SK-N-SH treated with all-trans-retinoic acid at 6 μM for 48 hours (cell line): ENCODE measurements around the gene TLR7.

Source experiments
- CSDC2 ChIP-seq: fragments of 250-450 bp; sonication (Bioruptor Pico); IDR thresholded peaks from 2 replicates; pipeline ENCODE4 v1.5.0; 2020; ENCODE audit warnings: mild to moderate bottlenecking, moderate library complexity
- ESRRG ChIP-seq: fragments of 250-450 bp; sonication (Bioruptor Pico); IDR thresholded peaks from 2 replicates; pipeline ENCODE4 v1.6.1; 2021; ENCODE audit warnings: mild to moderate bottlenecking
- GLIS3 ChIP-seq: fragments of 250-450 bp; sonication (Bioruptor Pico); IDR thresholded peaks from 2 replicates; pipeline ENCODE4 v1.5.0; 2020; ENCODE audit warnings: mild to moderate bottlenecking, moderate library complexity
- OSR1 ChIP-seq: fragments of 250-450 bp; sonication (Bioruptor Pico); IDR thresholded peaks from 2 replicates; pipeline ENCODE4 v1.8.0; 2022; ENCODE audit warnings: moderate library complexity, mild to moderate bottlenecking, inconsistent platforms
- RARB ChIP-seq: fragments of 250-450 bp; sonication (Bioruptor Pico); IDR thresholded peaks from 2 replicates; pipeline ENCODE4 v1.8.0; 2021; ENCODE audit warnings: mild to moderate bottlenecking, moderate library complexity
- TCF4 ChIP-seq: fragments of 250-450 bp; sonication (Bioruptor Pico); IDR thresholded peaks from 2 replicates; pipeline ENCODE4 v1.8.0; 2021; ENCODE audit warnings: mild to moderate bottlenecking, moderate library complexity, borderline replicate concordance
- ZFP3 ChIP-seq: fragments of 250-450 bp; sonication (Bioruptor Pico); IDR thresholded peaks from 2 replicates; pipeline ENCODE4 v1.5.0; 2020; ENCODE audit warnings: mild to moderate bottlenecking, moderate library complexity
- ZFP30 ChIP-seq: fragments of 450-650 bp; formaldehyde crosslinking; IDR thresholded peaks from 2 replicates; pipeline ENCODE4 v1.5.0; 2022; ENCODE audit warnings: mild to moderate bottlenecking, moderate library complexity
- ZNF70 ChIP-seq: fragments of 450-650 bp; formaldehyde crosslinking; IDR thresholded peaks from 2 replicates; pipeline ENCODE4 v1.5.0; 2020; ENCODE audit warnings: mild to moderate bottlenecking, moderate library complexity
- TF ChIP-seq, protein P1 (sequence below): fragments of 250-450 bp; sonication (Bioruptor Pico); IDR thresholded peaks from 2 replicates; pipeline ENCODE4 v1.8.0; 2020; ENCODE audit warnings: mild to moderate bottlenecking, moderate library complexity, borderline replicate concordance
- TF ChIP-seq, protein P2 (sequence below): fragments of 250-450 bp; sonication (Bioruptor Pico); IDR thresholded peaks from 2 replicates; pipeline ENCODE4 v1.8.0; 2021; ENCODE audit warnings: low read depth, mild to moderate bottlenecking, moderate library complexity, borderline replicate concordance
- TF ChIP-seq, protein P3 (sequence below): fragments of 250-450 bp; sonication (Bioruptor Pico); IDR thresholded peaks from 2 replicates; pipeline ENCODE4 v1.5.1; 2020; ENCODE audit warnings: low read depth, mild to moderate bottlenecking, moderate library complexity

DNA sequence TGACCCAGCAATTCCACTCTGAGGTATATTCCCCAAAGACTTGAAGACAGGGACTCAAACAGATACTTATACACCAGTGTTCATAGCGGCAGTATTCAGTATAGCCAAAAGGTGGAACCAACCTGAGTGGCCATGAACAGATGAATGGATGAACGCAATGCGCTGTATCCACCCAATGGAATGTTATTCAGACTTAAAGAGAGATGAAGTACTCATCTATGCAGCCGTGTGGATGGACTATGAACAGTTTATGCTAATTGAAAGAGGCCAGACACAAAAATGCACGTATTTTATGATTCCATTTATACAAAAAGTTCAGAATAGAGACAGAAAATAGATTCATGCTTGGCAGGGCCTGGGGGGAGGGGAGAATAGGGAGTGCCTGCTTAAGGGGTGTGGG, 49.3 kb upstream of the TLR7 start:
- TF ChIP-seq, protein P1, sequence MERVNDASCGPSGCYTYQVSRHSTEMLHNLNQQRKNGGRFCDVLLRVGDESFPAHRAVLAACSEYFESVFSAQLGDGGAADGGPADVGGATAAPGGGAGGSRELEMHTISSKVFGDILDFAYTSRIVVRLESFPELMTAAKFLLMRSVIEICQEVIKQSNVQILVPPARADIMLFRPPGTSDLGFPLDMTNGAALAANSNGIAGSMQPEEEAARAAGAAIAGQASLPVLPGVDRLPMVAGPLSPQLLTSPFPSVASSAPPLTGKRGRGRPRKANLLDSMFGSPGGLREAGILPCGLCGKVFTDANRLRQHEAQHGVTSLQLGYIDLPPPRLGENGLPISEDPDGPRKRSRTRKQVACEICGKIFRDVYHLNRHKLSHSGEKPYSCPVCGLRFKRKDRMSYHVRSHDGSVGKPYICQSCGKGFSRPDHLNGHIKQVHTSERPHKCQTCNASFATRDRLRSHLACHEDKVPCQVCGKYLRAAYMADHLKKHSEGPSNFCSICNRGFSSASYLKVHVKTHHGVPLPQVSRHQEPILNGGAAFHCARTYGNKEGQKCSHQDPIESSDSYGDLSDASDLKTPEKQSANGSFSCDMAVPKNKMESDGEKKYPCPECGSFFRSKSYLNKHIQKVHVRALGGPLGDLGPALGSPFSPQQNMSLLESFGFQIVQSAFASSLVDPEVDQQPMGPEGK (CRISPR knock-in tag): no peak
- TF ChIP-seq OSR1 (CRISPR knock-in tag) (no peak), ZFP30 (CRISPR knock-in tag) (no peak), ESRRG (CRISPR knock-in tag) (no peak), ZFP3 (CRISPR knock-in tag) (no peak), CSDC2 (CRISPR knock-in tag) (no peak), GLIS3 (CRISPR knock-in tag) (no peak), RARB (CRISPR knock-in tag) (no peak), TCF4 (CRISPR knock-in tag) (no peak), ZNF70 (CRISPR knock-in tag) (no peak)
- TF ChIP-seq, protein P2, sequence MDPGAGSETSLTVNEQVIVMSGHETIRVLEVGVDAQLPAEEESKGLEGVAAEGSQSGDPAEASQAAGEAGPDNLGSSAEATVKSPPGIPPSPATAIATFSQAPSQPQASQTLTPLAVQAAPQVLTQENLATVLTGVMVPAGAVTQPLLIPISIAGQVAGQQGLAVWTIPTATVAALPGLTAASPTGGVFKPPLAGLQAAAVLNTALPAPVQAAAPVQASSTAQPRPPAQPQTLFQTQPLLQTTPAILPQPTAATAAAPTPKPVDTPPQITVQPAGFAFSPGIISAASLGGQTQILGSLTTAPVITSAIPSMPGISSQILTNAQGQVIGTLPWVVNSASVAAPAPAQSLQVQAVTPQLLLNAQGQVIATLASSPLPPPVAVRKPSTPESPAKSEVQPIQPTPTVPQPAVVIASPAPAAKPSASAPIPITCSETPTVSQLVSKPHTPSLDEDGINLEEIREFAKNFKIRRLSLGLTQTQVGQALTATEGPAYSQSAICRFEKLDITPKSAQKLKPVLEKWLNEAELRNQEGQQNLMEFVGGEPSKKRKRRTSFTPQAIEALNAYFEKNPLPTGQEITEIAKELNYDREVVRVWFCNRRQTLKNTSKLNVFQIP (CRISPR knock-in tag): no peak
- TF ChIP-seq, protein P3, sequence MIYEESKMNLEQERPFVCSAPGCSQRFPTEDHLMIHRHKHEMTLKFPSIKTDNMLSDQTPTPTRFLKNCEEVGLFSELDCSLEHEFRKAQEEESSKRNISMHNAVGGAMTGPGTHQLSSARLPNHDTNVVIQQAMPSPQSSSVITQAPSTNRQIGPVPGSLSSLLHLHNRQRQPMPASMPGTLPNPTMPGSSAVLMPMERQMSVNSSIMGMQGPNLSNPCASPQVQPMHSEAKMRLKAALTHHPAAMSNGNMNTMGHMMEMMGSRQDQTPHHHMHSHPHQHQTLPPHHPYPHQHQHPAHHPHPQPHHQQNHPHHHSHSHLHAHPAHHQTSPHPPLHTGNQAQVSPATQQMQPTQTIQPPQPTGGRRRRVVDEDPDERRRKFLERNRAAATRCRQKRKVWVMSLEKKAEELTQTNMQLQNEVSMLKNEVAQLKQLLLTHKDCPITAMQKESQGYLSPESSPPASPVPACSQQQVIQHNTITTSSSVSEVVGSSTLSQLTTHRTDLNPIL (CRISPR knock-in tag): no peak
